GM23338 (cell line): ENCODE results near the gene IL26. TPM values are rescaled to one million over a fixed set of nuclear protein-coding genes. Genes with fewer than 3 reads are reported as not detected.

Source experiments
- ATAC-seq: fragments of 200-7000 bp; cut with Tn5 transposase; 3 replicates; pipeline ENCODE4 v1.9.1; 2020
- DNase-seq: peaks from one replicate; pipeline ENCODE4 v3.0.0-alpha.2; 2015; ENCODE audit warnings: low spot score
- H2AFZ ChIP-seq: fragments of 200-600 bp; sonication (generic); 2 replicates; pipeline ENCODE4 v1.8.0; 2016; ENCODE audit warnings: antibody characterized with exemption, mild to moderate bottlenecking, moderate library complexity
- H3F3A ChIP-seq: fragments of 200-600 bp; sonication (generic); replicated peaks from 2 replicates; pipeline ENCODE4 v1.8.0; 2017; ENCODE audit warnings: antibody characterized with exemption, mixed run types, low read depth
- H3K27ac ChIP-seq: fragments of 200-600 bp; sonication (generic); 2 replicates; pipeline ENCODE4 v1.6.1; 2016; ENCODE audit warnings: low read depth
- H3K27me3 ChIP-seq: fragments of 200-600 bp; sonication (generic); 2 replicates; pipeline ENCODE4 v1.8.0; 2016; ENCODE audit warnings: mild to moderate bottlenecking, mixed run types, moderate library complexity; ENCODE audit not compliant: insufficient read depth
- H3K36me3 ChIP-seq: fragments of 200-600 bp; sonication (generic); 2 replicates; pipeline ENCODE4 v1.8.0; 2016; ENCODE audit warnings: mild to moderate bottlenecking; ENCODE audit not compliant: insufficient read depth
- H3K4me1 ChIP-seq: fragments of 200-600 bp; sonication (generic); 2 replicates; pipeline ENCODE4 v1.8.0; 2016; ENCODE audit warnings: mild to moderate bottlenecking, moderate library complexity; ENCODE audit not compliant: insufficient read depth
- H3K4me2 ChIP-seq: fragments of 200-600 bp; sonication (generic); 2 replicates; pipeline ENCODE4 v1.7.1; 2017; ENCODE audit warnings: mixed run types
- H3K4me3 ChIP-seq: fragments of 200-600 bp; sonication (generic); 2 replicates; pipeline ENCODE4 v1.6.1; 2016; ENCODE audit warnings: mixed run types
- H3K79me2 ChIP-seq: fragments of 200-600 bp; sonication (generic); replicated peaks from 2 replicates; pipeline ENCODE4 v1.8.0; 2017; ENCODE audit warnings: mild to moderate bottlenecking; ENCODE audit not compliant: insufficient read depth
- H3K9me2 ChIP-seq: fragments of 200-600 bp; sonication (generic); 2 replicates; pipeline ENCODE4 v1.8.0; 2017; ENCODE audit not compliant: insufficient read depth
- H4K20me1 ChIP-seq: fragments of 200-600 bp; sonication (generic); replicated peaks from 2 replicates; pipeline ENCODE4 v1.8.0; 2017; ENCODE audit warnings: mild to moderate bottlenecking; ENCODE audit not compliant: insufficient read depth
- H3K27ac Mint-ChIP-seq: 2 replicates; pipeline ENCODE4 v1.8.0; 2020; ENCODE audit warnings: inconsistent platforms, mild to moderate bottlenecking, moderate library complexity, mixed read lengths
- H3K27me3 Mint-ChIP-seq: 3 replicates; pipeline ENCODE4 v1.8.0; 2022; ENCODE audit warnings: low read depth, mild to moderate bottlenecking, moderate library complexity, mixed read lengths, inconsistent platforms; ENCODE audit not compliant: insufficient read depth, poor library complexity
- H3K36me3 Mint-ChIP-seq: 3 replicates; pipeline ENCODE4 v1.8.0; 2021; ENCODE audit warnings: low read depth, mild to moderate bottlenecking, inconsistent platforms, moderate library complexity, mixed read lengths
- H3K4me1 Mint-ChIP-seq: 3 replicates; pipeline ENCODE4 v1.8.0; 2020; ENCODE audit warnings: mild to moderate bottlenecking, inconsistent platforms, mixed read lengths
- H3K4me3 Mint-ChIP-seq: 3 replicates; pipeline ENCODE4 v1.8.0; 2021; ENCODE audit warnings: moderate library complexity, mild to moderate bottlenecking, inconsistent platforms, mixed read lengths
- H3K9me3 Mint-ChIP-seq: 3 replicates; pipeline ENCODE4 v1.8.0; 2020; ENCODE audit warnings: moderate library complexity, mild to moderate bottlenecking, inconsistent platforms, mixed read lengths
- CREB1 ChIP-seq: fragments of 250-450 bp; sonication (Bioruptor Pico); IDR thresholded peaks from 2 replicates; pipeline ENCODE4 v1.5.0; 2020; ENCODE audit warnings: low read depth, mild to moderate bottlenecking, moderate library complexity
- CTCF ChIP-seq, 2 experiments: fragments of 200-600 bp in 1 of 2; sonication (generic) in 1 of 2; conservative IDR thresholded peaks; 2 replicates each; pipeline versions ENCODE4 v1.5.1 to v1.6.1; 2016 to 2017; ENCODE audit warnings: antibody characterized with exemption in 2 of 2, low read depth in 2 of 2, mild to moderate bottlenecking in 2 of 2, moderate library complexity in 1 of 2
- ETS1 ChIP-seq: IDR thresholded peaks from 2 replicates; pipeline ENCODE4 v1.6.1; 2016; ENCODE audit warnings: antibody characterized with exemption
- EZH2 ChIP-seq: fragments of 200-600 bp; sonication (generic); IDR thresholded peaks from one replicate; pipeline ENCODE4 v1.8.0; 2017; ENCODE audit warnings: antibody characterized with exemption, mild to moderate bottlenecking, low read depth; ENCODE audit not compliant: unreplicated experiment
- EZH2phosphoT487 ChIP-seq: fragments of 200-600 bp; sonication (generic); IDR thresholded peaks from one replicate; pipeline ENCODE4 v1.8.1; 2018; ENCODE audit warnings: antibody characterized with exemption; ENCODE audit not compliant: unreplicated experiment
- JUNB ChIP-seq: IDR thresholded peaks from one replicate; pipeline ENCODE4 v1.6.1; 2016; ENCODE audit warnings: antibody characterized with exemption; ENCODE audit not compliant: unreplicated experiment
- NANOG ChIP-seq: IDR thresholded peaks from 2 replicates; pipeline ENCODE4 v1.6.1; 2016; ENCODE audit warnings: antibody characterized with exemption, borderline replicate concordance
- POLR2AphosphoS5 ChIP-seq: IDR thresholded peaks from 2 replicates; pipeline ENCODE4 v1.6.1; 2016; ENCODE audit warnings: antibody characterized with exemption, low read depth
- REST ChIP-seq: IDR thresholded peaks from one replicate; pipeline ENCODE4 v1.6.1; 2018; ENCODE audit warnings: antibody characterized with exemption; ENCODE audit not compliant: unreplicated experiment
- STAT1 ChIP-seq: IDR thresholded peaks from one replicate; pipeline ENCODE4 v1.6.1; 2016; ENCODE audit warnings: antibody characterized with exemption; ENCODE audit not compliant: unreplicated experiment
- ZNF114 ChIP-seq: fragments of 250-450 bp; sonication (Bioruptor Pico); IDR thresholded peaks from 2 replicates; pipeline ENCODE4 v1.5.0; 2020; ENCODE audit warnings: mild to moderate bottlenecking, moderate library complexity
- ZNF331 ChIP-seq: fragments of 250-450 bp; sonication (Bioruptor Pico); IDR thresholded peaks from 2 replicates; pipeline ENCODE4 v1.5.0; 2020; ENCODE audit warnings: low read depth, mild to moderate bottlenecking, moderate library complexity
- ZNF462 ChIP-seq: fragments of 250-450 bp; sonication (Bioruptor Pico); IDR thresholded peaks from 2 replicates; pipeline ENCODE4 v1.5.0; 2020; ENCODE audit warnings: mild to moderate bottlenecking, moderate library complexity
- polyA plus RNA-seq: library from polyadenylated mRNA; unstranded; fragments of >200 nt; fragmentation: Nextera tagmentation; extraction: Ambion mirVana; gene quantifications from 2 replicates; pipeline ENCODE4 v1.2.1, GENCODE V29; 2016
- total RNA-seq: library from RNA; depleted of rRNA; stranded (reverse); fragments of >200 nt; shearing (Covaris generic); gene quantifications from 2 replicates; pipeline ENCODE4 v1.2.3, GENCODE V29; 2014

The IL26 gene
- total and polyA plus RNA-seq, 2 experiments from 2014 or later = not detected

GRCh38 chr12:68259318-68259940 is 33.8 kb upstream of the IL26 start:
- Histone ChIP-seq H3K36me3 (no peaks in the 10 kb centered on the region), H3K9me2 (peaks cover 4% of the 10 kb centered on the region; the same call in 1 of the 2 replicates), H3K4me3 (no peak overlapping the region), H3K79me2 (no peaks in the 10 kb centered on the region), H3K4me1 (peaks cover 20% of the 10 kb centered on the region), H3K4me2 (no peak overlapping the region), H3K27ac (no peak overlapping the region), H2AFZ (no peak overlapping the region), H3F3A (no peaks in the 10 kb centered on the region), H4K20me1 (no peaks in the 10 kb centered on the region), H3K27me3 (no peaks in the 10 kb centered on the region)
- no peak overlapping the region for H3K4me3 Mint-ChIP-seq
- TF ChIP-seq CTCF (conservative IDR thresholded peaks at IDR 0.05; ENCODE audit: low read depth in 2 of 2) (no peak), NANOG (no peak), ZNF462 (CRISPR knock-in tag) (no peak), EZH2phosphoT487 (no peak), REST (no peak), JUNB (no peak), POLR2AphosphoS5 (no peak), ETS1 (no peak), ZNF331 (CRISPR knock-in tag) (no peak), ZNF114 (CRISPR knock-in tag) (no peak), CREB1 (CRISPR knock-in tag) (no peak), EZH2 (no peak), STAT1 (no peak)
- peaks cover 12% of the 10 kb centered on the region for H3K4me1 Mint-ChIP-seq
- no peaks in the 10 kb centered on the region for H3K36me3 Mint-ChIP-seq
- DNase-seq (no peak), ATAC-seq (no peak)
- H3K9me3 Mint-ChIP-seq = no peaks in the 10 kb centered on the region
- H3K27me3 Mint-ChIP-seq = no peaks in the 10 kb centered on the region
- H3K27ac Mint-ChIP-seq = peak overlapping the region; percentile 41; the same call in 1 of the 2 replicates
